Measurements from ENCODE around the gene REST. TPM values are rescaled to one million over a fixed set of nuclear protein-coding genes. Genes with fewer than 3 reads are reported as not detected.
A peak's percentile ranks its signal among the peaks of the same experiment; 100 is the strongest.

Gene REST
- total and polyA plus RNA-seq, 9 of the 15 experiments (the other 6 are each of a cell fraction or from before 2014, with no cell fraction given), result 2.9 to 24.0 (median 19.2) TPM

DNA sequence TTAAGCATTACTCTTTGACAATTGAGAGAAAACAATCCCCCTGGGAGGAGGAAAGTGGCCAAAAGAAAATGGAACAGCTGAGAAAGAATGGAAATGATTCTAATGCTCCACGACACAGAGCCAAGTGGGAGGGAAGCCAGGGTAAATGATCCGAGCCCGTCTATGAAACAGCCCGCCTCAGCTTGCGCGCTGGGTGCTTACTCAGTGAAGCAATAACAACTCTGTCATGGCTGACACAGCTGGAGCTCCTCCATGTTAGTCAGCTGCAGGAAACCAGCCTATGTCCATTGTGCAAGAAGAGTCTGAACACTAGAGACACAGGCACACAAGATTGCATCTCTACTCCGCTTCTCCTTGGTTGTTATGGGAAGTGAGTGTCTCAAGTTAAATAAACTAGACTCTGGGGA lies 50.4 kb downstream of the REST start (continued):
- no peak for TF ChIP-seq ILF3 (IDR thresholded peaks at IDR 0.05; ENCODE audit: borderline replicate concordance)
- TF ChIP-seq NUFIP1 (IDR thresholded peaks at IDR 0.05; ENCODE audit: partially characterized antibody), result no peak
- no peak for TF ChIP-seq RBBP5 (IDR thresholded peaks at IDR 0.05; ENCODE audit: borderline replicate concordance, insufficient read depth, low read length, poor library complexity, severe bottlenecking)
- TF ChIP-seq KAT7 (CRISPR knock-in tag; IDR thresholded peaks at IDR 0.05; ENCODE audit: borderline replicate concordance), result no peak
- TF ChIP-seq FOXM1 (IDR thresholded peaks at IDR 0.05; ENCODE audit: low read depth), result no peak
- no peak for TF ChIP-seq FOXM1 (CRISPR knock-in tag; IDR thresholded peaks at IDR 0.05; ENCODE audit: low read depth)
- no peak for TF ChIP-seq CBFA2T3 (IDR thresholded peaks at IDR 0.05)
- no peak for TF ChIP-seq TARDBP (IDR thresholded peaks at IDR 0.05)
- TF ChIP-seq SMAD1 (IDR thresholded peaks at IDR 0.05; ENCODE audit: low read depth, low read length, partially characterized antibody), result no peak
- peak; percentile 69 for TF ChIP-seq TAF9B (IDR thresholded peaks at IDR 0.05; ENCODE audit: partially characterized antibody)
- no peak for TF ChIP-seq FOXA1 (IDR thresholded peaks at IDR 0.05; ENCODE audit: borderline replicate concordance)
- TF ChIP-seq ZNF41 (CRISPR knock-in tag; conservative IDR thresholded peaks at IDR 0.05), result no peak
- TF ChIP-seq SETDB1 (IDR thresholded peaks at IDR 0.05; ENCODE audit: low read length), result no peak
- peak; percentile 32; the same call in 1 of the 2 replicates for TF ChIP-seq ATF7 (IDR thresholded peaks at IDR 0.05)
- TF ChIP-seq TEAD2 (tag; IDR thresholded peaks at IDR 0.05), result no peak
- no peak for TF ChIP-seq RBM25 (IDR thresholded peaks at IDR 0.05; ENCODE audit: low read depth, low read length, severe bottlenecking)
- TF ChIP-seq ZC3H4 (CRISPR knock-in tag; IDR thresholded peaks at IDR 0.05; ENCODE audit: borderline replicate concordance), result no peak
- TF ChIP-seq, protein P1, sequence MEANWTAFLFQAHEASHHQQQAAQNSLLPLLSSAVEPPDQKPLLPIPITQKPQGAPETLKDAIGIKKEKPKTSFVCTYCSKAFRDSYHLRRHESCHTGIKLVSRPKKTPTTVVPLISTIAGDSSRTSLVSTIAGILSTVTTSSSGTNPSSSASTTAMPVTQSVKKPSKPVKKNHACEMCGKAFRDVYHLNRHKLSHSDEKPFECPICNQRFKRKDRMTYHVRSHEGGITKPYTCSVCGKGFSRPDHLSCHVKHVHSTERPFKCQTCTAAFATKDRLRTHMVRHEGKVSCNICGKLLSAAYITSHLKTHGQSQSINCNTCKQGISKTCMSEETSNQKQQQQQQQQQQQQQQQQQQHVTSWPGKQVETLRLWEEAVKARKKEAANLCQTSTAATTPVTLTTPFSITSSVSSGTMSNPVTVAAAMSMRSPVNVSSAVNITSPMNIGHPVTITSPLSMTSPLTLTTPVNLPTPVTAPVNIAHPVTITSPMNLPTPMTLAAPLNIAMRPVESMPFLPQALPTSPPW (CRISPR knock-in tag; IDR thresholded peaks at IDR 0.05), result no peak
- TF ChIP-seq ZNF707 (CRISPR knock-in tag; conservative IDR thresholded peaks at IDR 0.05), result no peak
- no peak for TF ChIP-seq ZNF76 (CRISPR knock-in tag; IDR thresholded peaks at IDR 0.05; ENCODE audit: borderline replicate concordance)
- TF ChIP-seq ZNF212 (CRISPR knock-in tag; IDR thresholded peaks at IDR 0.05), result no peak
- TF ChIP-seq CHCHD3 (CRISPR knock-in tag; IDR thresholded peaks at IDR 0.05), result no peak
- no peak for TF ChIP-seq ZBTB11 (CRISPR knock-in tag; IDR thresholded peaks at IDR 0.05)
- no peak for TF ChIP-seq FUS (optimal IDR thresholded peaks at IDR 0.05; ENCODE audit: low read depth, low read length)

Measured in K562 (cell line).